Gastrocnemius medialis (tissue), 4 donors: ENCODE data around the gene PPP6R3. TPM values are rescaled to one million over a fixed set of nuclear protein-coding genes. Genes with fewer than 3 reads are reported as not detected.
A peak's percentile ranks its signal among the peaks of the same experiment; 100 is the strongest.

Experiments
- ATAC-seq, 2 donors: fragments of 150-250 bp; one replicate each; pipeline ENCODE4 v1.9.1; 2016
- DNase-seq, 2 donors: peaks; one replicate each; pipeline ENCODE4 v3.0.0-alpha.2; 2019
- H3K27ac ChIP-seq, 4 donors: fragments of 200-600 bp; sonication (generic); 1 replicate in 1 of 4; 2 replicates in 3 of 4; pipeline ENCODE4 v1.5.1; 2016 to 2018; ENCODE audit warnings: mild to moderate bottlenecking in 2 of 4, moderate library complexity in 1 of 4
- H3K27me3 ChIP-seq, 3 donors: fragments of 200-600 bp; sonication (generic) in 2 of 3; 1 replicate in 1 of 3; 2 replicates in 2 of 3; pipeline versions ENCODE4 v1.5.1 to v1.6.0; 2016 to 2019; ENCODE audit warnings: mild to moderate bottlenecking in 1 of 3, moderate library complexity in 1 of 3
- H3K36me3 ChIP-seq, 2 donors: fragments of 200-600 bp; sonication (generic) in 1 of 2; one replicate each; pipeline ENCODE4 v1.5.1; 2017 to 2018
- H3K4me1 ChIP-seq, 2 donors: fragments of 200-600 bp; sonication (generic) in 1 of 2; one replicate each; pipeline ENCODE4 v1.5.1; 2016 to 2017; ENCODE audit warnings: mild to moderate bottlenecking in 2 of 2
- H3K4me3 ChIP-seq, 4 donors: fragments of 200-600 bp; sonication (generic) in 3 of 4; 1 replicate in 1 of 4; 2 replicates in 3 of 4; pipeline ENCODE4 v1.5.1; 2016 to 2019; ENCODE audit warnings: mild to moderate bottlenecking in 2 of 4
- H3K9me3 ChIP-seq, 3 donors: fragments of 200-600 bp; sonication (generic) in 2 of 3; 1 replicate in 1 of 3; 2 replicates in 2 of 3; pipeline ENCODE4 v1.5.1; 2016 to 2019
- CTCF ChIP-seq, 5 experiments: fragments of 450-650 bp in 3 of 5; fragments of 200-600 bp in 2 of 5; sonication (generic) in 2 of 5; IDR thresholded peaks in 4 of 5; conservative IDR thresholded peaks in 1 of 5; 1 replicate in 4 of 5; 2 replicates in 1 of 5; pipeline ENCODE4 v1.5.1; 2016 to 2019; ENCODE audit warnings: antibody characterized with exemption in 5 of 5, mild to moderate bottlenecking in 3 of 5, moderate library complexity in 3 of 5
- POLR2A ChIP-seq, 2 donors: fragments of 450-650 bp; IDR thresholded peaks; one replicate each; pipeline ENCODE4 v1.6.1; 2017; ENCODE audit warnings: antibody characterized with exemption in 2 of 2, mild to moderate bottlenecking in 2 of 2, moderate library complexity in 2 of 2
- in situ Hi-C, 4 donors: fragments of 200-750 bp; cut with MboI; loops; one replicate each; pipeline versions ENCODE4 v1.15.0 to v1.8.0; 2017; ENCODE audit warnings: low sequenced_read_pairs in 4 of 4
- intact Hi-C: fragments of 100-400 bp; cut with DNase I; formaldehyde crosslinking; loops from one replicate; pipeline ENCODE4 v1.15.1; 2023; ENCODE audit warnings: low total_unique reads
- total RNA-seq, 4 donors: library from RNA; depleted of rRNA; stranded (reverse); fragments of >200 nt; gene quantifications; one replicate each; pipeline versions ENCODE4 v1.1.0 to v1.2.3, GENCODE V29; 2016

Gene PPP6R3, protein sequence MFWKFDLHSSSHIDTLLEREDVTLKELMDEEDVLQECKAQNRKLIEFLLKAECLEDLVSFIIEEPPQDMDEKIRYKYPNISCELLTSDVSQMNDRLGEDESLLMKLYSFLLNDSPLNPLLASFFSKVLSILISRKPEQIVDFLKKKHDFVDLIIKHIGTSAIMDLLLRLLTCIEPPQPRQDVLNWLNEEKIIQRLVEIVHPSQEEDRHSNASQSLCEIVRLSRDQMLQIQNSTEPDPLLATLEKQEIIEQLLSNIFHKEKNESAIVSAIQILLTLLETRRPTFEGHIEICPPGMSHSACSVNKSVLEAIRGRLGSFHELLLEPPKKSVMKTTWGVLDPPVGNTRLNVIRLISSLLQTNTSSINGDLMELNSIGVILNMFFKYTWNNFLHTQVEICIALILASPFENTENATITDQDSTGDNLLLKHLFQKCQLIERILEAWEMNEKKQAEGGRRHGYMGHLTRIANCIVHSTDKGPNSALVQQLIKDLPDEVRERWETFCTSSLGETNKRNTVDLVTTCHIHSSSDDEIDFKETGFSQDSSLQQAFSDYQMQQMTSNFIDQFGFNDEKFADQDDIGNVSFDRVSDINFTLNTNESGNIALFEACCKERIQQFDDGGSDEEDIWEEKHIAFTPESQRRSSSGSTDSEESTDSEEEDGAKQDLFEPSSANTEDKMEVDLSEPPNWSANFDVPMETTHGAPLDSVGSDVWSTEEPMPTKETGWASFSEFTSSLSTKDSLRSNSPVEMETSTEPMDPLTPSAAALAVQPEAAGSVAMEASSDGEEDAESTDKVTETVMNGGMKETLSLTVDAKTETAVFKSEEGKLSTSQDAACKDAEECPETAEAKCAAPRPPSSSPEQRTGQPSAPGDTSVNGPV
- total RNA-seq, result 100 to 1,000 TPM in 3 of 4 donors, 10 to 100 TPM in 1; 77.3 to 196 (median 133) TPM

DNA sequence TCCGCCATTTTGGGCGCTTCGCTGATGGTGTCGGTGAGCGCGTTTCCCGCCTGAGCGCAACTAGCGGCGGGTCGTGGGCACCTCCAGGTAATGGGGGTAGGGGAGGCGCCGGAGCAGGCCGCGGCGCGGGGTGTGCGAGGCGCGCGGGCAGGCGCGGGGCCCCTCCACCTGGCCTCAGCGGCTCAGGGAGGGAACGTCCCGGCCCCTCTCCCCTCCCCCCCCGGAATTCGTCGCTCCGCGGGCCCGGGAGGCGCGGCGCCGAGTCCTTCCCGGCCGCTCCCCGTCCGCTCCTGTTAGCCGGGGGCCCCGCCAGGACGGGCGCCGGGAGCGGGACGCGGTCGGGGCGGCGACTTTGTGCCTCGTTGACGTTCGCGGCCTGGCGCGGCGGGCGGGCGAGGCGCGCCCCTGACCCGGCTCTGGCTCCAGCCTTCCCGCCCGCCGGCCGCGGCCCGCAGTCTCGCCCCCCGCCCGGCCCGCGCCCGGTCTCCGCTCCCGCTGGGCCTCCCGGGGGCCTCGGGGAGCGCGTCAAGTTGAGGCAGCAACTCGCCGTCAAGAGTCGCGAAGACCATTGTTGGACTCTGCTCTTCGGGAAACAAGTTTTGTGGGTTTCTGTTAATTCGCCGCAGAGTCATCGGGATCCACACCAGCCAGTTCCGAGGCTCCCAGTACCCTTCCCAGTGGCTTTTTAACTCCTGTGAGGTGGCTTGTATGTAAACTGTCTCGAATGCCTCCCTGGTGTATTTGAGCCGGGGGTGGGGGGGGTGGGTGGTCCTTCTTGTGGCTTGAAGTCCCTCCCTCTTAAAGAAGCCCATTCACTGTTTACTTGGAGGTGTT, at the start of gene PPP6R3:
TSS of gene PPP6R3 (plus strand) at position 12 of the 834 bp plus-strand sequence. CDS start 76,913 bp downstream, outside the sequence.
- in situ Hi-C loops, result loop anchor here (10.0 to 25.0 kb wide), 3 partner anchors 114 to 134 kb away; no protein-coding TSS in a partner anchor
- ATAC-seq, result peak; percentile 38 to 59

DNA sequence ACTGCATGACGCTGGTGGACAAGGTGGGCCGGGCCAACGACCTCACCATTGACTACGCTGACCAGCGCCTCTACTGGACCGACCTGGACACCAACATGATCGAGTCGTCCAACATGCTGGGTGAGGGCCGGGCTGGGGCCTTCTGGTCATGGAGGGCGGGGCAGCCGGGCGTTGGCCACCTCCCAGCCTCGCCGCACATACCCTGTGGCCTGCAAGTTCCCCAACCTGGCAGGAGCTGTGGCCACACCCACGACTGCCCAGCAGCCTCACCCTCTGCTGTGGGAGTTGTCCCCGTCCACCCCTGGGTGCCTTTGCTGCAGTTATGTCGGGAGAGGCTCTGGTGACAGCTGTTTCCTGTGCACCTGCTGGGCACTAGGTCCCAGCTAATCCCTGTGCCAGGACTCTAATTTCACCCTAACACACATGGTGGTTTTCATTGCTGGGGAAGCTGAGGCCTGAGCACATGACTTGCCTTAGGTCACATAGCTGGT, 49.0 kb upstream of the PPP6R3 start:
- peak; percentile 76 to 84 for DNase-seq

More for the DNA sequence above, at the start of gene PPP6R3:
- Histone ChIP-seq H3K4me3 (peak within 1 kb of the TSS; percentile 61 to 76 (median 68)), H3K4me1 (peaks cover 41 to 43% of the 10 kb centered on the region in 2 donors), H3K36me3 (no peaks in the 10 kb centered on the region), H3K27ac (peak within 1 kb of the TSS; percentile 85 to 94 (median 90)), H3K27me3 (no peaks in the 10 kb centered on the region), H3K9me3 (no peaks in the 10 kb centered on the region)
- intact Hi-C loops, result loop anchor here (1.0 to 10.0 kb wide), 3 partner anchors 66 to 374 kb away; no protein-coding TSS in a partner anchor
- no peak for DNase-seq
- TF ChIP-seq CTCF (IDR thresholded peaks at IDR 0.05 in 4 of 5, conservative IDR thresholded peaks at IDR 0.05 in 1 of 5), result peak in 2 of 5 experiments; percentile 9 to 16
- TF ChIP-seq POLR2A (IDR thresholded peaks at IDR 0.05), result peak; percentile 86 to 89

GRCh38 chr11:68412593-68413475, 47.7 kb upstream of the PPP6R3 start:
- ATAC-seq (peak in 1 of 2 donors; percentile 56), DNase-seq (peak; percentile 25 to 27)
- H3K27me3 ChIP-seq, result no peaks in the 10 kb centered on the region
- H3K4me1 ChIP-seq, result peaks cover 12 to 13% of the 10 kb centered on the region in 2 donors
- in situ Hi-C loops, result no loop called here
- TF ChIP-seq CTCF (IDR thresholded peaks at IDR 0.05 in 4 of 5, conservative IDR thresholded peaks at IDR 0.05 in 1 of 5), result no peak
- no peak for TF ChIP-seq POLR2A (IDR thresholded peaks at IDR 0.05)
- H3K4me3 ChIP-seq, result no peak overlapping the region
- intact Hi-C loops, result no loop called here
- H3K9me3 ChIP-seq, result no peaks in the 10 kb centered on the region
- peaks cover 0 to 9% of the 10 kb centered on the region in 2 donors for H3K36me3 ChIP-seq
- peak overlapping the region in 3 of 4 donors; percentile 42 to 65 (median 65) for H3K27ac ChIP-seq

More for the DNA sequence above, 49.0 kb upstream of the PPP6R3 start:
- Histone ChIP-seq H3K27ac (peak overlapping the region; percentile 65 to 71 (median 66)), H3K36me3 (peaks cover 0 to 9% of the 10 kb centered on the region in 2 donors), H3K27me3 (no peaks in the 10 kb centered on the region), H3K4me3 (no peak overlapping the region), H3K9me3 (no peaks in the 10 kb centered on the region), H3K4me1 (peaks cover 12 to 13% of the 10 kb centered on the region in 2 donors)
- in situ Hi-C loops, result no loop called here
- intact Hi-C loops, result no loop called here
- TF ChIP-seq CTCF (IDR thresholded peaks at IDR 0.05 in 4 of 5, conservative IDR thresholded peaks at IDR 0.05 in 1 of 5), result peak in 1 of 5 experiments; percentile 18
- TF ChIP-seq POLR2A (IDR thresholded peaks at IDR 0.05), result no peak
- peak; percentile 87 to 93 for ATAC-seq
